Endothelial cell of hepatic sinusoid (primary cell): ENCODE results near the gene CCDC89.

Source experiments
- in situ Hi-C: cut with HindIII; loops from 2 replicates; pipeline ENCODE4 v1.10.0; 2017; ENCODE audit warnings: low sequenced_read_pairs

Gene CCDC89

GRCh38 chr11:85685820-85686459 is at the start of gene CCDC89:
Gene CCDC89, minus strand, starts transcription at chr11:85686195. Its CDS starts 65 bp downstream, at chr11:85686130.
- in situ Hi-C loops: no loop called here

DNA sequence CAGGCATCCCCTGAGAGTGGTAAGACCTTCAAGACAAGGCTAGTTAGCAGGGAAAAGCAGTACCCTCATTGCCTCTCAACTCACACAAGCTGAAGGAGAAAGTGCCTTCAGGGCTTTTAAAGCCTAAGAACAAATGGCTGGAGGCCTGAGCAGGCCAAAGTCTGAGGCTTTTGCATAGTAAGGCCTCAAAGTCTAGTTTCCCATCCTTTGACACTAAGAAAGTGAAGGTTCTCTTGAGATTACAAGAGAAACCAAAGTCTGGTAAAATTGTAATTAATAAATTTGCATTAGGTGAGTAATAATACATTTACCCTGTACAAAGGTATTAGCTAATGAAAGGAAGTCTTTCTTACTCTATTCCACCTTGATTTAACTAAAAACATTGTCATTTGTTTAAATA is 47.0 kb upstream of the CCDC89 start:
- in situ Hi-C loops: no loop called here

DNA sequence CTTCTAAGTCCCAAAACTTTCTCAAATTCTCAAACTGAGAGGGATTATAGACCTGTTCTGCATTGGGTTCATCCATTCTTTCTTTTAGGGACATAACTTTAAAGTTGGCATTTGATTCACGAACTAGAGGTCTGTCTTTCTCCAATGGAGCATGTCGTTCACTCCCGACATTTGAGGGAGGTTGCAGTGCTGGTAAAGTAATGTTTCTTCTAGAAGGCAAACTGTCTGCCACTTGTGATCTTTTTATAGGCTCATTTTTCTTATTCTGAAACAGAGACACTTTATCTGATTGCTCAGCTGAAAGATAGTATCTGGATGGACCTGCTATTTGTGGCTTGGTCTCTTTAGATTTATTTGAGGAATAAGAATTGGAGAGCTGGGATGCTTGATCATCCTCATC is 40.4 kb upstream of the CCDC89 start:
- in situ Hi-C loops: no loop called here

- in situ Hi-C loops: no loop called here
These were observed 39.7 kb upstream of the CCDC89 start for GRCh38 chr11:85725510-85726258.

DNA sequence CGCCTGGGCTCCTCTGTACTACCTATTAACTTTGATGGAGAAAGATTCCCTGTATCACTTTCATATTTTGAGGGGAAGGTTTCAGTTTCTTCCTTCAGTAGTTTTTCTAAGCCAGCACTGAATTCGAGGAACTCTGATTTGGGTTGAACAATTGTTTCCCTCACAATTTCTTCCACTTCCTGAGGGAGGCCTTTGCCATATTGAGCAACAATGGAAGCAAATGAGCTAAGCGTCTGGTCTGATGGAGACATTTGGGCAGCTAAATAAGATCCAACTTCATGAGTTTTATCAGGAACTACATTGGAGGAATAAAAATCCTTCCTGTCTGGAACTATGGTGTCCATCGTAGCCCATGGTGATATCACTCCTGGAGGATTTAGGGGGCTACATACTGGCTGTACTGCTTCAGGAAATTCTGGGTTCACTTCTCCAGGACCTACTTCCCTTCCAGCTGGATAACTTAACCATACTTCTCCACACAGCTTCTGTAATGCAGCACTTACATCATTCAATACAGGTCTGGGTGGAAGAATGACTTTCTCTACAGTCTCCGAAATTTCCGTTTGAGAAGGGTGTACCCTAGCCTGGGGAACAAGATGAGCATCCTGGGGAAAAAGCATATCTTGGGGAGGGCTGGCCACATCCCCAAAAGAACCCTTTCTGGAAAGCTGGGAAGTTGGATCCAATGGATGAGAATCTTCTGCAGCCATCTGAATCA is 38.9 kb upstream of the CCDC89 start:
- in situ Hi-C loops: no loop called here

DNA sequence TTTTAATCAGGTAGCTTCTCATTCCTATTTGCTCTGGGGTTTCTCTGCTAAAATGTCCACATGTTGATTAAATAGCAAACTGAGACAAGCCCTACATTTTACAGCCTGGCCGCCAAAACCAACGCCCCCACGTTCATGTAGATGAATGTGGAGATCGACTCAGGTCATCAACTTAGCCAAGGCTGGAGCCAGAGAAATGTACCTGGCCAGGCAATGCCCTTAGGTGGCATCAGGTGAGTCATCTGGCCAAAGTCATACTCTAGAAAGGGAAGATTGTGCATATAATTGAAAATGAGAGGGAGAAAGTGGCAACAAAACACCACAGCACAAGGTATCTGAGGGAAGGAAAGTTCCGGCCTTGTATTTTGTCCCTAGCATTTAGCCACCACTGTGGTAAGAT is 37.1 kb upstream of the CCDC89 start:
- in situ Hi-C loops: no loop called here

GRCh38 chr11:85721191-85721590 is 35.2 kb upstream of the CCDC89 start:
- in situ Hi-C loops: no loop called here

GRCh38 chr11:85718991-85719807 is 33.2 kb upstream of the CCDC89 start:
- in situ Hi-C loops: no loop called here

- in situ Hi-C loops: no loop called here
These were observed 32.3 kb upstream of the CCDC89 start for GRCh38 chr11:85718126-85718943.

- in situ Hi-C loops: no loop called here
These were observed 31.4 kb upstream of the CCDC89 start for GRCh38 chr11:85717429-85717828.

DNA sequence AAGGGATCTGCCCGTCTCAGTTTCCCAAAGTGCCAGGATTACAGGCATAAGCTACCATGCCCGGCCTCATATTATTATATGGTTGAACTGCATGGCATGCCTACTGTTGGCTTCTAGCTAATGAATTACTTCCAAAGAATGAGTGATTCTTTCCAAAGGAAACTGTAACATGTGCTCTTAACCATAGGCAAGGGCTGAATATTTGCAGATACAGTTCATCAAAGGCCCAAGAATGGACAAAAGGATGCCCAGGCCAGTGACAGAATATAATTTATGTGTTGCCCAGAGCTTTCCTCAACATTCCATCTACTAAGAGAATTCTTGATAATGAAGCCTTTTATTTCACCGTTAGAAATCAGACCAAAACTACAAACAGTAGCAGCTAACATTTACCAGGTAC is 27.0 kb upstream of the CCDC89 start:
- in situ Hi-C loops: no loop called here

- in situ Hi-C loops: no loop called here
These were observed 24.9 kb upstream of the CCDC89 start for GRCh38 chr11:85710917-85711316.

GRCh38 chr11:85709941-85710702 is 24.1 kb upstream of the CCDC89 start:
- in situ Hi-C loops: no loop called here

GRCh38 chr11:85705800-85706199 is 19.8 kb upstream of the CCDC89 start:
- in situ Hi-C loops: no loop called here

DNA sequence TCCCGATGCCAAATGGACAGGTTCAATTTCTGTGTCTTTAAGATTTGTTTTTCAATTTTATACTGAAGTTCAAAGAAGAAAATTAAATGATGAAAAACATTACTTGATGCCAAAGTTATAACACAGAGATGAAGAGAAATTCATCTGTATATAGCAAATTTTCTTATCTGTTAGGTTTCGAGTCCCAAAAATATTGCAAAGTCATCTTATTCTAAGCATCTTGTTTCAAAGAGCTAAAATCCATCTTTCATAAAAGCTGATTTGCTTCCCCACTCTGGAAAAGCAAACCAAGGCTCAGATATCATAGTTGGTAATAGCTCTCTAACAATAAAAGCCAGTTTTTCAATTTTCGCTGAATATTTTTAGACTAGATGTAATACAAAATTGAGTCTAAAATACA is 19.0 kb upstream of the CCDC89 start:
- in situ Hi-C loops: no loop called here

GRCh38 chr11:85699957-85700741 is 14.2 kb upstream of the CCDC89 start:
- in situ Hi-C loops: no loop called here

GRCh38 chr11:85698195-85698594 is 12.2 kb upstream of the CCDC89 start:
- in situ Hi-C loops: no loop called here

DNA sequence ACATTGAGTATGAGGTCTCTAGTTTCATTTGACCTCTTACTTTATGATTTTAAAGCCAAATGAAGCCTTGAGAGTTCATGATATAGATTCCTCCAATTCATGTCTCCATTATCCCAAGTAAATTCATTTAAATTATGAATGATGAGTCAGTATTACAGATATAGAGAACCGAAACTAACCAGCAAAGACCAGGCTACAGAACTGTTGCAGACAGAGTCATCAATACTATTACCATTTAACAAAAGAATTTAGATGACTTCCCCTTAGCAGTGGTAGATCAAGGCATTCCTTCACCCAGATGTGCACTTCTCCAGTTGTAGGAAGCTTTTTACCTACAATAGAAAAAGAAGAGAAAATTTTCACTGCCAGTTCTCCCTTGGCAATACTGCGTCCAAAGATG is 11.8 kb upstream of the CCDC89 start:
- in situ Hi-C loops: no loop called here

- in situ Hi-C loops: no loop called here
These were observed 9.6 kb upstream of the CCDC89 start for GRCh38 chr11:85695546-85695945.
